ENCODE data around the gene TBCD. TPM values are rescaled to one million over a fixed set of nuclear protein-coding genes. Genes with fewer than 3 reads are reported as not detected.

Gene TBCD
- total and polyA plus RNA-seq, 2 experiments from 2014 or later: 19.3 to 33.8 TPM

DNA sequence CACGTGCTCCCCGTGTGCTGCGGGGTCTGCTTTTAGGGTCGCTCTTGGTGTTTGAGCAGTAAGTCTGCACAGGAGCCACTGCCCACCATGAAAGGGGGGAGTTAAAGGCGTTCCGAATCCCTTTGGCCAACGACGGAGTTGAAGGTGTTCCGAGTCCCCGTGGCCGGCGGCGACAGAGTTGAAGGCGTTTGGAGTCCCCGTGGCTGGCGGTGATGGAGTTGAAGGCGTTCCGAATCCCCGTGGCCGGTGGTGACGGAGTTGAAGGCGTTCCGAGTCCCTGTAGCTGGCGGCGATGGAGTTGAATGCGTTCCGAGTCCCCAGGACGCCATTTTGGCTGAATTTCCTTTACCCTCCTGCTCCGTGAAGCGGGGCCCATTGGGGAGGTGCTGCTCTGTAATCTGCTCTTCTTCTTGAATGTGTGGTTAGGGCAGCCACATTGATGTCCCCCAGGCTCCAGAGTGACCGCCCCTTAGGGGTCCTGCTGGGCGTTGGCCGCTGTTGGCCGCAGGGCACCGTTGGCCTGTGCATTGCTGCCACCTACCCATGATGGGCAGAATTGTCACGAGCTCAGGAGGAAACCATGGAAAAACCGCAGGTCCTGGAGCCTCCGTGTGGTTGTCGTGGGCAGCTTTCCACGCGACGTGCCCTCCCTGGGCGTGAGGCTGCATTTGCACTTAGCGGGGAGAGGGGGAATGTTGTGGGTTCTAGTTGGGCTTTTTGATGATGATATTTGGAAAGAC lies 161.6 kb downstream of the TBCD start:
- WGBS, 2 experiments (ENCODE audit: low coverage in 1 of 2, low lambda C conversion rate in 2 of 2, missing lambda C conversion rate in 2 of 2): 96 to 98% methylated on average over 39 to 44 of the region's 44 CpGs
- H3K36me3 ChIP-seq (ENCODE audit: low read depth): no peaks in the 10 kb centered on the region
- H3K9me3 ChIP-seq (ENCODE audit: low read depth): no peaks in the 10 kb centered on the region
- no peaks in the 10 kb centered on the region for H3K9me2 ChIP-seq (ENCODE audit: insufficient read depth)
- no peak overlapping the region for H3K4me3 ChIP-seq
- H3K4me1 ChIP-seq (ENCODE audit: insufficient read depth): no peaks in the 10 kb centered on the region
- no peaks in the 10 kb centered on the region for H3K79me2 ChIP-seq (ENCODE audit: insufficient read depth)
- TF ChIP-seq EZH2 (IDR thresholded peaks at IDR 0.05; ENCODE audit: insufficient read depth, poor library complexity, severe bottlenecking) (no peak), EZH2phosphoT487 (IDR thresholded peaks at IDR 0.05; ENCODE audit: insufficient read depth, low read depth) (no peak)
- H3F3A ChIP-seq (ENCODE audit: insufficient read depth): no peaks in the 10 kb centered on the region
- in situ Hi-C loops (cut with MboI): no loop called here
- no peak overlapping the region for H3K27ac ChIP-seq
- H3K9ac ChIP-seq: no peak overlapping the region
- no peak for DNase-seq
- H3K4me2 ChIP-seq (ENCODE audit: unreplicated experiment): no peak overlapping the region
- H3K27me3 ChIP-seq (replicated peaks; ENCODE audit: insufficient read depth): no peaks in the 10 kb centered on the region
- no peak overlapping the region for H2AFZ ChIP-seq
- no peaks in the 10 kb centered on the region for H4K20me1 ChIP-seq (ENCODE audit: insufficient read depth)

DNA sequence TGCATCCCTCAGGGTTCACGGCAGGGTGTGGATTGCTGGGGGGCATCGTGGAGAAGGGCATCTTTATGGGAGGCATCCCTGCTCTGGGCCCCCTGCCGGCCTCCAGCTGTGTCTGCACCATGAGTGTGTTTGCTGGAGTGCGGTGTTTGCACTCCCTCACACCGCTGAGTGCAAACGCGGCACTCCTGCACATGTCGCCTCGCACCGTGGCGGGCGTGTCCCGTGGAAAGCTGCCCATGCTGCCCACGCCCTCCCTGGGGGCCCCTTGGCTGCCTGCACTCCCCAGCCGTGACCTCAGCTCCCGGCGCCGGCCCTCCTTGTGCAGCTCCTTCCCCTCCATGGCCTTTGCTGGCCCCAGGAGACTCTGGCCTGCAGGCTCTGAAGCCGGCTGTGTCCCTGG lies 162.5 kb downstream of the TBCD start:
- H3F3A ChIP-seq (ENCODE audit: insufficient read depth): no peaks in the 10 kb centered on the region
- no peak overlapping the region for H3K27ac ChIP-seq
- no peaks in the 10 kb centered on the region for H4K20me1 ChIP-seq (ENCODE audit: insufficient read depth)
- no peak overlapping the region for H3K4me3 ChIP-seq
- no peaks in the 10 kb centered on the region for H3K4me1 ChIP-seq (ENCODE audit: insufficient read depth)
- H3K27me3 ChIP-seq (replicated peaks; ENCODE audit: insufficient read depth): no peaks in the 10 kb centered on the region
- H3K9me2 ChIP-seq (ENCODE audit: insufficient read depth): no peaks in the 10 kb centered on the region
- peak; percentile 58 for DNase-seq
- no peak overlapping the region for H3K9ac ChIP-seq
- H2AFZ ChIP-seq: no peak overlapping the region
- in situ Hi-C loops (cut with MboI): no loop called here
- no peaks in the 10 kb centered on the region for H3K36me3 ChIP-seq (ENCODE audit: low read depth)
- H3K9me3 ChIP-seq (ENCODE audit: low read depth): no peaks in the 10 kb centered on the region
- 50 to 65% methylated on average over 14 to 17 of the region's 19 CpGs for WGBS, 2 experiments (ENCODE audit: low coverage in 1 of 2, low lambda C conversion rate in 2 of 2, missing lambda C conversion rate in 2 of 2)
- H3K79me2 ChIP-seq (ENCODE audit: insufficient read depth): no peaks in the 10 kb centered on the region
- no peak for TF ChIP-seq EZH2phosphoT487 (IDR thresholded peaks at IDR 0.05; ENCODE audit: insufficient read depth, low read depth)
- no peak for TF ChIP-seq EZH2 (IDR thresholded peaks at IDR 0.05; ENCODE audit: insufficient read depth, poor library complexity, severe bottlenecking)
- peak overlapping the region; percentile 29 for H3K4me2 ChIP-seq (ENCODE audit: unreplicated experiment)

- 94 to 96% methylated on average over 32 of the region's 32 CpGs for WGBS, 2 experiments (ENCODE audit: low coverage in 1 of 2, low lambda C conversion rate in 2 of 2, missing lambda C conversion rate in 2 of 2)
- Histone ChIP-seq H3K9ac (no peak overlapping the region), H3K36me3 (ENCODE audit: low read depth) (no peaks in the 10 kb centered on the region), H3K9me3 (ENCODE audit: low read depth) (no peaks in the 10 kb centered on the region), H3K4me1 (ENCODE audit: insufficient read depth) (no peaks in the 10 kb centered on the region), H3K9me2 (ENCODE audit: insufficient read depth) (no peaks in the 10 kb centered on the region), H4K20me1 (ENCODE audit: insufficient read depth) (no peaks in the 10 kb centered on the region), H3K27me3 (replicated peaks; ENCODE audit: insufficient read depth) (no peaks in the 10 kb centered on the region), H3K79me2 (ENCODE audit: insufficient read depth) (no peaks in the 10 kb centered on the region), H2AFZ (no peak overlapping the region), H3K27ac (no peak overlapping the region), H3K4me2 (ENCODE audit: unreplicated experiment) (no peak overlapping the region), H3F3A (ENCODE audit: insufficient read depth) (no peaks in the 10 kb centered on the region), H3K4me3 (no peak overlapping the region)
- in situ Hi-C loops (cut with MboI): no loop called here
- DNase-seq: no peak
- TF ChIP-seq EZH2phosphoT487 (IDR thresholded peaks at IDR 0.05; ENCODE audit: insufficient read depth, low read depth) (no peak), EZH2 (IDR thresholded peaks at IDR 0.05; ENCODE audit: insufficient read depth, poor library complexity, severe bottlenecking) (no peak)
These were observed 163.3 kb downstream of the TBCD start for GRCh38 chr17:82915010-82915756.

GRCh38 chr17:82915757-82916027 lies 163.8 kb downstream of the TBCD start:
- Histone ChIP-seq H3K4me3 (no peak overlapping the region), H3K27me3 (replicated peaks; ENCODE audit: insufficient read depth) (no peaks in the 10 kb centered on the region), H2AFZ (no peak overlapping the region), H3K4me2 (ENCODE audit: unreplicated experiment) (no peak overlapping the region), H4K20me1 (ENCODE audit: insufficient read depth) (no peaks in the 10 kb centered on the region), H3K79me2 (ENCODE audit: insufficient read depth) (no peaks in the 10 kb centered on the region), H3K9me2 (ENCODE audit: insufficient read depth) (no peaks in the 10 kb centered on the region), H3F3A (ENCODE audit: insufficient read depth) (no peaks in the 10 kb centered on the region), H3K27ac (no peak overlapping the region), H3K4me1 (ENCODE audit: insufficient read depth) (no peaks in the 10 kb centered on the region), H3K9ac (no peak overlapping the region), H3K36me3 (ENCODE audit: low read depth) (no peaks in the 10 kb centered on the region), H3K9me3 (ENCODE audit: low read depth) (no peaks in the 10 kb centered on the region)
- TF ChIP-seq EZH2 (IDR thresholded peaks at IDR 0.05; ENCODE audit: insufficient read depth, poor library complexity, severe bottlenecking): no peak
- TF ChIP-seq EZH2phosphoT487 (IDR thresholded peaks at IDR 0.05; ENCODE audit: insufficient read depth, low read depth): no peak
- WGBS, 2 experiments (ENCODE audit: low coverage in 1 of 2, low lambda C conversion rate in 2 of 2, missing lambda C conversion rate in 2 of 2): 92 to 93% methylated on average over 11 of the region's 11 CpGs
- in situ Hi-C loops (cut with MboI): no loop called here
- no peak for DNase-seq
